ENCODE data around the gene SLC25A36. TPM values are rescaled to one million over a fixed set of nuclear protein-coding genes. Genes with fewer than 3 reads are reported as not detected.

Gene SLC25A36
- 10 to 100 TPM; 83.6 to 96.0 TPM for total RNA-seq

GRCh38 chr3:140941434-140942220, at the start of gene SLC25A36:
Gene SLC25A36 (plus strand): TSS chr3:140941836. CDS start chr3:140942055, 219 bp downstream.

Other genes starting within 250 kb of the SLC25A36 start
- gene SPSB4, start 109.5 kb downstream of the SLC25A36 start, total RNA-seq = not detected

All from melanocyte of skin (primary cell).